Stimulated activated naive CD8-positive, alpha-beta T cell treated with anti-CD3 and anti-CD28 coated beads, Interleukin-15, amount 100 ng/mL, for 72 hours (primary cell): Measurements from ENCODE around the gene PRSS3.
"Not testable (repeated sequence)": the region's sequence is repeated elsewhere in the genome, so short reads cannot be mapped to it uniquely, and the experiment has no call there.

Experiments
- ATAC-seq: fragments of 150-1000 bp; cut with Tn5 transposase; 2 replicates; pipeline ENCODE4 v1.10.0; 2021; ENCODE audit warnings: mild to moderate bottlenecking, moderate library complexity
- DNase-seq, 2 donors: peaks; one replicate each; pipeline ENCODE4 v3.0.0; 2021 to 2022
- H3K27ac Mint-ChIP-seq, 2 donors: one replicate each; pipeline ENCODE4 v1.8.0; 2022; ENCODE audit warnings: mild to moderate bottlenecking in 2 of 2, mixed read lengths in 2 of 2, moderate library complexity in 2 of 2
- H3K27me3 Mint-ChIP-seq: one replicate; pipeline ENCODE4 v1.8.0; 2022; ENCODE audit warnings: mixed read lengths
- H3K4me1 Mint-ChIP-seq: one replicate; pipeline ENCODE4 v1.8.0; 2022; ENCODE audit warnings: mild to moderate bottlenecking, mixed read lengths
- H3K4me3 Mint-ChIP-seq, 2 donors: one replicate each; pipeline ENCODE4 v1.8.0; 2022; ENCODE audit warnings: mild to moderate bottlenecking in 2 of 2, mixed read lengths in 2 of 2, moderate library complexity in 1 of 2
- H3K9me3 Mint-ChIP-seq, 2 donors: one replicate each; pipeline ENCODE4 v1.8.0; 2022; ENCODE audit warnings: mixed read lengths in 2 of 2

Gene PRSS3

GRCh38 chr9:33776578-33776977 is 18.8 kb upstream of the PRSS3 start:
- H3K4me1 Mint-ChIP-seq: peaks cover 7% of the 10 kb centered on the region
- ATAC-seq (no peak), DNase-seq (no peak)
- no peaks in the 10 kb centered on the region for H3K27me3 Mint-ChIP-seq
- H3K9me3 Mint-ChIP-seq: no peaks in the 10 kb centered on the region
- H3K27ac Mint-ChIP-seq: no peak overlapping the region
- H3K4me3 Mint-ChIP-seq: peak overlapping the region in 1 of 2 donors; percentile 20

GRCh38 chr9:33778700-33779351 is 16.5 kb upstream of the PRSS3 start:
- Mint-ChIP-seq H3K4me3 (no peak overlapping the region), H3K27ac (no peak overlapping the region), H3K27me3 (no peaks in the 10 kb centered on the region), H3K4me1 (peaks cover 17% of the 10 kb centered on the region), H3K9me3 (no peaks in the 10 kb centered on the region)
- ATAC-seq: peak; percentile 86
- peak; percentile 51 to 52 for DNase-seq

GRCh38 chr9:33780276-33780675 is 15.1 kb upstream of the PRSS3 start:
- Mint-ChIP-seq H3K27me3 (no peaks in the 10 kb centered on the region), H3K9me3 (no peaks in the 10 kb centered on the region), H3K27ac (no peak overlapping the region), H3K4me1 (peaks cover 17% of the 10 kb centered on the region), H3K4me3 (no peak overlapping the region)
- ATAC-seq (no peak), DNase-seq (no peak)

- Mint-ChIP-seq H3K27me3 (no peaks in the 10 kb centered on the region), H3K4me3 (no peak overlapping the region), H3K27ac (no peak overlapping the region), H3K4me1 (peaks cover 25% of the 10 kb centered on the region), H3K9me3 (no peaks in the 10 kb centered on the region)
- ATAC-seq (no peak), DNase-seq (no peak)
Measured at GRCh38 chr9:33781736-33782135, 13.6 kb upstream of the PRSS3 start.

GRCh38 chr9:33782395-33783152 is 12.8 kb upstream of the PRSS3 start:
- no peak for DNase-seq
- Mint-ChIP-seq H3K4me3 (no peak overlapping the region), H3K27me3 (no peaks in the 10 kb centered on the region), H3K9me3 (no peaks in the 10 kb centered on the region), H3K27ac (no peak overlapping the region), H3K4me1 (peaks cover 27% of the 10 kb centered on the region)
- ATAC-seq: no peak

- H3K27ac Mint-ChIP-seq: no peak overlapping the region
- peaks cover 20% of the 10 kb centered on the region for H3K4me1 Mint-ChIP-seq
- H3K9me3 Mint-ChIP-seq: no peaks in the 10 kb centered on the region
- H3K27me3 Mint-ChIP-seq: no peaks in the 10 kb centered on the region
- no peak for DNase-seq
- no peak for ATAC-seq
- H3K4me3 Mint-ChIP-seq: no peak overlapping the region
Measured at GRCh38 chr9:33785914-33786313, 9.4 kb upstream of the PRSS3 start.

GRCh38 chr9:33786681-33787080 is 8.7 kb upstream of the PRSS3 start:
- Mint-ChIP-seq H3K9me3 (no peaks in the 10 kb centered on the region), H3K4me3 (no peak overlapping the region), H3K27me3 (no peaks in the 10 kb centered on the region), H3K4me1 (peaks cover 20% of the 10 kb centered on the region), H3K27ac (peak overlapping the region in 1 of 2 donors; percentile 69)
- DNase-seq (no peak), ATAC-seq (no peak)

GRCh38 chr9:33787839-33788238 is 7.5 kb upstream of the PRSS3 start:
- Mint-ChIP-seq H3K4me1 (peaks cover 10% of the 10 kb centered on the region), H3K27me3 (no peaks in the 10 kb centered on the region), H3K27ac (no peak overlapping the region), H3K4me3 (no peak overlapping the region), H3K9me3 (no peaks in the 10 kb centered on the region)
- DNase-seq (no peak), ATAC-seq (no peak)

- H3K27me3 Mint-ChIP-seq, H3K9me3 Mint-ChIP-seq: not testable (repeated sequence)
Measured at GRCh38 chr9:33789429-33789828, 5.9 kb upstream of the PRSS3 start.

GRCh38 chr9:33791117-33791516 is 4.2 kb upstream of the PRSS3 start:
- H3K27ac Mint-ChIP-seq: no peak overlapping the region
- no peak overlapping the region for H3K4me3 Mint-ChIP-seq
- DNase-seq (no peak), ATAC-seq (no peak)
- no peaks in the 10 kb centered on the region for H3K9me3 Mint-ChIP-seq
- H3K27me3 Mint-ChIP-seq: peaks cover 8% of the 10 kb centered on the region
- H3K4me1 Mint-ChIP-seq: peaks cover 14% of the 10 kb centered on the region

More at GRCh38 chr9:33789429-33789828, 5.9 kb upstream of the PRSS3 start:
- not testable (repeated sequence) for DNase-seq, H3K4me1 Mint-ChIP-seq, H3K4me3 Mint-ChIP-seq, ATAC-seq, H3K27ac Mint-ChIP-seq

- H3K9me3 Mint-ChIP-seq, DNase-seq, H3K4me1 Mint-ChIP-seq, H3K27ac Mint-ChIP-seq, H3K4me3 Mint-ChIP-seq, ATAC-seq: not testable (repeated sequence)
- H3K27me3 Mint-ChIP-seq: peaks cover 18% of the 10 kb centered on the region
Measured at GRCh38 chr9:33793496-33793895, 1.9 kb upstream of the PRSS3 start.

- Mint-ChIP-seq H3K27me3 (peaks cover 23% of the 10 kb centered on the region), H3K4me3 (no peak overlapping the region), H3K4me1 (peaks cover 6% of the 10 kb centered on the region), H3K27ac (no peak overlapping the region), H3K9me3 (no peaks in the 10 kb centered on the region)
- ATAC-seq: peak; percentile 84
- DNase-seq: no peak
Measured at GRCh38 chr9:33794560-33794959, 801 bp upstream of the PRSS3 start.

- Mint-ChIP-seq H3K27me3 (peaks cover 23% of the 10 kb centered on the region), H3K4me1 (peaks cover 6% of the 10 kb centered on the region), H3K27ac (peak overlapping the region in 1 of 2 donors; percentile 36)
Measured at GRCh38 chr9:33795819-33796218, 458 bp downstream of the PRSS3 start.

GRCh38 chr9:33796679-33797078 is 1.3 kb downstream of the PRSS3 start:
- not testable (repeated sequence) for ATAC-seq, H3K9me3 Mint-ChIP-seq, DNase-seq, H3K4me3 Mint-ChIP-seq, H3K27ac Mint-ChIP-seq, H3K4me1 Mint-ChIP-seq
- H3K27me3 Mint-ChIP-seq: peaks cover 23% of the 10 kb centered on the region

More at GRCh38 chr9:33795819-33796218, 458 bp downstream of the PRSS3 start:
- no peak for DNase-seq
- ATAC-seq: no peak
- no peaks in the 10 kb centered on the region for H3K9me3 Mint-ChIP-seq
- no peak overlapping the region for H3K4me3 Mint-ChIP-seq

- no peak overlapping the region for H3K27ac Mint-ChIP-seq
- no peaks in the 10 kb centered on the region for H3K9me3 Mint-ChIP-seq
- DNase-seq (no peak), ATAC-seq (no peak)
- peaks cover 23% of the 10 kb centered on the region for H3K27me3 Mint-ChIP-seq
- H3K4me1 Mint-ChIP-seq: peaks cover 6% of the 10 kb centered on the region
- H3K4me3 Mint-ChIP-seq: no peak overlapping the region
Measured at GRCh38 chr9:33797837-33798236, 2.5 kb downstream of the PRSS3 start.

- Mint-ChIP-seq H3K27ac (no peak overlapping the region), H3K4me3 (no peak overlapping the region), H3K9me3 (no peaks in the 10 kb centered on the region), H3K4me1 (peaks cover 6% of the 10 kb centered on the region), H3K27me3 (peaks cover 23% of the 10 kb centered on the region)
- DNase-seq (no peak), ATAC-seq (no peak)
Measured at GRCh38 chr9:33798545-33798944, 3.2 kb downstream of the PRSS3 start.
